Measurements from ENCODE around the gene MUTYH. TPM values are rescaled to one million over a fixed set of nuclear protein-coding genes. Genes with fewer than 3 reads are reported as not detected.
A peak's percentile ranks its signal among the peaks of the same experiment; 100 is the strongest.
"Not testable (repeated sequence)": the region's sequence is repeated elsewhere in the genome, so short reads cannot be mapped to it uniquely, and the experiment has no call there.

MUTYH gene
- 10 to 100 TPM; 30.5 to 63.2 TPM for total RNA-seq

GRCh38 chr1:45339789-45340558 lies at the start of gene MUTYH, which contains the start of gene TOE1:
MUTYH (minus strand) TSS chr1:45340440; CDS start chr1:45334505, 5,935 bp downstream.
TOE1 (plus strand) TSS chr1:45340170; CDS start chr1:45340253, 83 bp downstream.
- peaks cover 24% of the 10 kb centered on the region for H3K36me3 Mint-ChIP-seq
- H3K27me3 Mint-ChIP-seq, result no peaks in the 10 kb centered on the region
- H3K27ac Mint-ChIP-seq, result peak within 1 kb of the TSS; percentile 96 to 100
- DNase-seq (ENCODE audit: low spot score) (peak; percentile 98), ATAC-seq (peak; percentile 93 to 95)
- H3K4me3 Mint-ChIP-seq, result peak within 1 kb of the TSS; percentile 99
- H3K9me3 Mint-ChIP-seq, result no peaks in the 10 kb centered on the region
- H3K4me1 Mint-ChIP-seq (ENCODE audit: low read depth in 2 of 2), result peaks cover 43% of the 10 kb centered on the region in 2 donors

- ATAC-seq (no peak), DNase-seq (ENCODE audit: low spot score) (no peak)
- H3K27me3 Mint-ChIP-seq, result no peaks in the 10 kb centered on the region
- no peaks in the 10 kb centered on the region for H3K36me3 Mint-ChIP-seq
- H3K4me1 Mint-ChIP-seq (ENCODE audit: low read depth in 2 of 2), result no peaks in the 10 kb centered on the region
- H3K27ac Mint-ChIP-seq, result no peak overlapping the region
- no peak overlapping the region for H3K4me3 Mint-ChIP-seq
- H3K9me3 Mint-ChIP-seq, result no peaks in the 10 kb centered on the region
These were observed 46.0 kb upstream of the MUTYH start for GRCh38 chr1:45386219-45386618.

GRCh38 chr1:45385302-45385701 lies 45.1 kb upstream of the MUTYH start:
- Mint-ChIP-seq H3K9me3 (no peaks in the 10 kb centered on the region), H3K4me3 (no peak overlapping the region), H3K27me3 (no peaks in the 10 kb centered on the region), H3K4me1 (ENCODE audit: low read depth in 2 of 2) (no peaks in the 10 kb centered on the region), H3K36me3 (no peaks in the 10 kb centered on the region), H3K27ac (no peak overlapping the region)
- DNase-seq (ENCODE audit: low spot score) (no peak), ATAC-seq (no peak)

GRCh38 chr1:45384213-45384612 lies 44.0 kb upstream of the MUTYH start:
- H3K27me3 Mint-ChIP-seq, ATAC-seq: not testable (repeated sequence)

GRCh38 chr1:45383191-45383590 lies 43.0 kb upstream of the MUTYH start:
- no peaks in the 10 kb centered on the region for H3K27me3 Mint-ChIP-seq
- H3K36me3 Mint-ChIP-seq, result no peaks in the 10 kb centered on the region

More at GRCh38 chr1:45384213-45384612, 44.0 kb upstream of the MUTYH start:
- H3K27ac Mint-ChIP-seq; H3K4me3 Mint-ChIP-seq; H3K36me3 Mint-ChIP-seq; H3K4me1 Mint-ChIP-seq (ENCODE audit: low read depth in 2 of 2); H3K9me3 Mint-ChIP-seq; DNase-seq (ENCODE audit: low spot score): not testable (repeated sequence)

GRCh38 chr1:45381243-45381642 lies 41.0 kb upstream of the MUTYH start:
- DNase-seq (ENCODE audit: low spot score), result no peak
- no peaks in the 10 kb centered on the region for H3K36me3 Mint-ChIP-seq
- H3K27me3 Mint-ChIP-seq, result no peaks in the 10 kb centered on the region
- H3K27ac Mint-ChIP-seq, result no peak overlapping the region
- no peak for ATAC-seq
- H3K9me3 Mint-ChIP-seq, result no peaks in the 10 kb centered on the region
- no peaks in the 10 kb centered on the region for H3K4me1 Mint-ChIP-seq (ENCODE audit: low read depth in 2 of 2)
- no peak overlapping the region for H3K4me3 Mint-ChIP-seq

More at GRCh38 chr1:45383191-45383590, 43.0 kb upstream of the MUTYH start:
- Mint-ChIP-seq H3K4me3 (no peak overlapping the region), H3K27ac (no peak overlapping the region), H3K4me1 (ENCODE audit: low read depth in 2 of 2) (no peaks in the 10 kb centered on the region), H3K9me3 (no peaks in the 10 kb centered on the region)
- DNase-seq (ENCODE audit: low spot score) (no peak), ATAC-seq (no peak)

GRCh38 chr1:45380730-45381129 lies 40.5 kb upstream of the MUTYH start:
- no peaks in the 10 kb centered on the region for H3K9me3 Mint-ChIP-seq
- DNase-seq (ENCODE audit: low spot score) (no peak), ATAC-seq (no peak)
- no peaks in the 10 kb centered on the region for H3K36me3 Mint-ChIP-seq
- H3K4me1 Mint-ChIP-seq (ENCODE audit: low read depth in 2 of 2), result no peaks in the 10 kb centered on the region
- H3K27me3 Mint-ChIP-seq, result no peaks in the 10 kb centered on the region
- H3K27ac Mint-ChIP-seq, result no peak overlapping the region
- H3K4me3 Mint-ChIP-seq, result no peak overlapping the region

- no peaks in the 10 kb centered on the region for H3K27me3 Mint-ChIP-seq
- no peak for ATAC-seq
- H3K36me3 Mint-ChIP-seq, result no peaks in the 10 kb centered on the region
- H3K4me3 Mint-ChIP-seq, result no peak overlapping the region
- no peak for DNase-seq (ENCODE audit: low spot score)
- H3K4me1 Mint-ChIP-seq (ENCODE audit: low read depth in 2 of 2), result no peaks in the 10 kb centered on the region
- H3K27ac Mint-ChIP-seq, result no peak overlapping the region
- H3K9me3 Mint-ChIP-seq, result no peaks in the 10 kb centered on the region
These were observed 39.9 kb upstream of the MUTYH start for GRCh38 chr1:45380125-45380524.

- DNase-seq (ENCODE audit: low spot score) (no peak), ATAC-seq (no peak)
- Mint-ChIP-seq H3K4me3 (no peak overlapping the region), H3K36me3 (no peaks in the 10 kb centered on the region), H3K27ac (no peak overlapping the region), H3K4me1 (ENCODE audit: low read depth in 2 of 2) (no peaks in the 10 kb centered on the region), H3K27me3 (no peaks in the 10 kb centered on the region), H3K9me3 (no peaks in the 10 kb centered on the region)
These were observed 39.3 kb upstream of the MUTYH start for GRCh38 chr1:45379524-45379923.

- no peak overlapping the region for H3K27ac Mint-ChIP-seq
- H3K4me3 Mint-ChIP-seq, result no peak overlapping the region
- no peaks in the 10 kb centered on the region for H3K9me3 Mint-ChIP-seq
- H3K4me1 Mint-ChIP-seq (ENCODE audit: low read depth in 2 of 2), result no peaks in the 10 kb centered on the region
- no peaks in the 10 kb centered on the region for H3K36me3 Mint-ChIP-seq
- ATAC-seq (no peak), DNase-seq (ENCODE audit: low spot score) (no peak)
- H3K27me3 Mint-ChIP-seq, result no peaks in the 10 kb centered on the region
These were observed 37.9 kb upstream of the MUTYH start for GRCh38 chr1:45378184-45378583.

GRCh38 chr1:45375104-45376090 lies 35.2 kb upstream of the MUTYH start:
- Mint-ChIP-seq H3K27me3 (no peaks in the 10 kb centered on the region), H3K4me1 (ENCODE audit: low read depth in 2 of 2) (no peaks in the 10 kb centered on the region), H3K4me3 (no peak overlapping the region), H3K9me3 (no peaks in the 10 kb centered on the region), H3K36me3 (no peaks in the 10 kb centered on the region), H3K27ac (no peak overlapping the region)
- ATAC-seq, result no peak
- DNase-seq (ENCODE audit: low spot score), result no peak

- Mint-ChIP-seq H3K36me3 (no peaks in the 10 kb centered on the region), H3K27me3 (no peaks in the 10 kb centered on the region), H3K4me1 (ENCODE audit: low read depth in 2 of 2) (no peaks in the 10 kb centered on the region), H3K4me3 (no peak overlapping the region), H3K27ac (no peak overlapping the region), H3K9me3 (no peaks in the 10 kb centered on the region)
- DNase-seq (ENCODE audit: low spot score) (no peak), ATAC-seq (no peak)
These were observed 33.3 kb upstream of the MUTYH start for GRCh38 chr1:45373573-45373972.

GRCh38 chr1:45370575-45370974 lies 30.3 kb upstream of the MUTYH start:
- DNase-seq (ENCODE audit: low spot score) (no peak), ATAC-seq (no peak)
- H3K27ac Mint-ChIP-seq, result no peak overlapping the region
- H3K9me3 Mint-ChIP-seq, result no peaks in the 10 kb centered on the region
- no peaks in the 10 kb centered on the region for H3K36me3 Mint-ChIP-seq
- no peaks in the 10 kb centered on the region for H3K4me1 Mint-ChIP-seq (ENCODE audit: low read depth in 2 of 2)
- H3K27me3 Mint-ChIP-seq, result no peaks in the 10 kb centered on the region
- no peak overlapping the region for H3K4me3 Mint-ChIP-seq

GRCh38 chr1:45365051-45365450 lies 24.8 kb upstream of the MUTYH start:
- Mint-ChIP-seq H3K4me1 (ENCODE audit: low read depth in 2 of 2) (peaks cover under 1 to 3% of the 10 kb centered on the region in 2 donors), H3K27ac (no peak overlapping the region), H3K4me3 (no peak overlapping the region), H3K27me3 (no peaks in the 10 kb centered on the region), H3K9me3 (no peaks in the 10 kb centered on the region), H3K36me3 (no peaks in the 10 kb centered on the region)
- no peak for DNase-seq (ENCODE audit: low spot score)
- ATAC-seq, result no peak
